Effector memory CD8-positive, alpha-beta T cell (primary cell): ENCODE data around the gene RRBP1.

Source experiments
- ATAC-seq: fragments of 150-1000 bp; cut with Tn5 transposase; replicated peaks from 2 replicates; pipeline ENCODE4 v1.10.0; 2021; ENCODE audit warnings: mild to moderate bottlenecking, moderate library complexity
- DNase-seq, 3 experiments: peaks; one replicate each; pipeline ENCODE4 v3.0.0; 2021
- H3K27ac Mint-ChIP-seq, 2 donors: one replicate each; pipeline ENCODE4 v1.8.0; 2022; ENCODE audit warnings: mild to moderate bottlenecking in 2 of 2, mixed read lengths in 2 of 2, moderate library complexity in 2 of 2
- H3K27me3 Mint-ChIP-seq, 2 donors: one replicate each; pipeline ENCODE4 v1.8.0; 2022; ENCODE audit warnings: mixed read lengths in 2 of 2
- H3K36me3 Mint-ChIP-seq: one replicate; pipeline ENCODE4 v1.8.0; 2022; ENCODE audit warnings: mild to moderate bottlenecking, moderate library complexity, mixed read lengths; ENCODE audit not compliant: insufficient read depth
- H3K4me1 Mint-ChIP-seq, 2 donors: one replicate each; pipeline ENCODE4 v1.8.0; 2022; ENCODE audit warnings: low read depth in 2 of 2, mixed read lengths in 2 of 2
- H3K4me3 Mint-ChIP-seq, 2 donors: one replicate each; pipeline ENCODE4 v1.8.0; 2022; ENCODE audit warnings: mild to moderate bottlenecking in 2 of 2, mixed read lengths in 2 of 2, moderate library complexity in 2 of 2
- H3K9me3 Mint-ChIP-seq, 2 donors: one replicate each; pipeline ENCODE4 v1.8.0; 2022; ENCODE audit warnings: mixed read lengths in 2 of 2

RRBP1 gene

GRCh38 chr20:17651129-17651759 is 30.8 kb downstream of the RRBP1 start:
- no peaks in the 10 kb centered on the region for H3K36me3 Mint-ChIP-seq
- H3K4me3 Mint-ChIP-seq: no peak overlapping the region
- DNase-seq (no peak), ATAC-seq (no peak)
- no peaks in the 10 kb centered on the region for H3K27me3 Mint-ChIP-seq
- H3K27ac Mint-ChIP-seq: no peak overlapping the region
- peaks cover 5 to 8% of the 10 kb centered on the region in 2 donors for H3K4me1 Mint-ChIP-seq
- no peaks in the 10 kb centered on the region for H3K9me3 Mint-ChIP-seq

GRCh38 chr20:17650301-17651128 is 31.5 kb downstream of the RRBP1 start:
- no peak overlapping the region for H3K27ac Mint-ChIP-seq
- no peak for DNase-seq
- no peaks in the 10 kb centered on the region for H3K9me3 Mint-ChIP-seq
- peaks cover 5 to 8% of the 10 kb centered on the region in 2 donors for H3K4me1 Mint-ChIP-seq
- H3K36me3 Mint-ChIP-seq: no peaks in the 10 kb centered on the region
- H3K4me3 Mint-ChIP-seq: no peak overlapping the region
- no peak for ATAC-seq
- no peaks in the 10 kb centered on the region for H3K27me3 Mint-ChIP-seq

GRCh38 chr20:17648791-17649730 is 33.0 kb downstream of the RRBP1 start:
- H3K27me3 Mint-ChIP-seq: no peaks in the 10 kb centered on the region
- peaks cover 0 to 11% of the 10 kb centered on the region in 2 donors for H3K4me1 Mint-ChIP-seq
- no peak for DNase-seq
- H3K9me3 Mint-ChIP-seq: no peaks in the 10 kb centered on the region
- H3K4me3 Mint-ChIP-seq: no peak overlapping the region
- ATAC-seq: no peak
- no peaks in the 10 kb centered on the region for H3K36me3 Mint-ChIP-seq
- H3K27ac Mint-ChIP-seq: no peak overlapping the region

- Mint-ChIP-seq H3K4me1 (peaks cover 0 to 11% of the 10 kb centered on the region in 2 donors), H3K27ac (no peak overlapping the region), H3K9me3 (no peaks in the 10 kb centered on the region), H3K36me3 (no peaks in the 10 kb centered on the region), H3K4me3 (no peak overlapping the region), H3K27me3 (no peaks in the 10 kb centered on the region)
- no peak for DNase-seq
- ATAC-seq: no peak
These were observed 33.8 kb downstream of the RRBP1 start for GRCh38 chr20:17648315-17648646.

- no peak overlapping the region for H3K4me3 Mint-ChIP-seq
- H3K27me3 Mint-ChIP-seq: no peaks in the 10 kb centered on the region
- ATAC-seq (no peak), DNase-seq (no peak)
- H3K4me1 Mint-ChIP-seq: peaks cover 0 to 11% of the 10 kb centered on the region in 2 donors
- H3K27ac Mint-ChIP-seq: no peak overlapping the region
- no peaks in the 10 kb centered on the region for H3K9me3 Mint-ChIP-seq
- no peaks in the 10 kb centered on the region for H3K36me3 Mint-ChIP-seq
These were observed 34.4 kb downstream of the RRBP1 start for GRCh38 chr20:17647391-17648314.

- no peaks in the 10 kb centered on the region for H3K36me3 Mint-ChIP-seq
- no peaks in the 10 kb centered on the region for H3K27me3 Mint-ChIP-seq
- ATAC-seq: no peak
- peaks cover 0 to 9% of the 10 kb centered on the region in 2 donors for H3K4me1 Mint-ChIP-seq
- H3K4me3 Mint-ChIP-seq: no peak overlapping the region
- H3K9me3 Mint-ChIP-seq: no peaks in the 10 kb centered on the region
- H3K27ac Mint-ChIP-seq: peak overlapping the region; percentile 58 to 79
- DNase-seq: no peak
These were observed 35.1 kb downstream of the RRBP1 start for GRCh38 chr20:17646961-17647301.

GRCh38 chr20:17646209-17646960 is 35.7 kb downstream of the RRBP1 start:
- peak overlapping the region; percentile 58 to 79 for H3K27ac Mint-ChIP-seq
- no peaks in the 10 kb centered on the region for H3K9me3 Mint-ChIP-seq
- no peak for ATAC-seq
- H3K4me1 Mint-ChIP-seq: peaks cover 0 to 9% of the 10 kb centered on the region in 2 donors
- no peaks in the 10 kb centered on the region for H3K27me3 Mint-ChIP-seq
- H3K4me3 Mint-ChIP-seq: no peak overlapping the region
- H3K36me3 Mint-ChIP-seq: no peaks in the 10 kb centered on the region
- DNase-seq: no peak

GRCh38 chr20:17645546-17646208 is 36.4 kb downstream of the RRBP1 start:
- no peak for DNase-seq
- no peak for ATAC-seq
- Mint-ChIP-seq H3K36me3 (no peaks in the 10 kb centered on the region), H3K27me3 (no peaks in the 10 kb centered on the region), H3K4me1 (peaks cover 0 to 9% of the 10 kb centered on the region in 2 donors), H3K4me3 (no peak overlapping the region), H3K27ac (no peak overlapping the region), H3K9me3 (no peaks in the 10 kb centered on the region)

GRCh38 chr20:17645010-17645409 is 37.0 kb downstream of the RRBP1 start:
- ATAC-seq (no peak), DNase-seq (no peak)
- no peaks in the 10 kb centered on the region for H3K9me3 Mint-ChIP-seq
- no peak overlapping the region for H3K27ac Mint-ChIP-seq
- H3K27me3 Mint-ChIP-seq: no peaks in the 10 kb centered on the region
- peaks cover under 1% of the 10 kb centered on the region for H3K36me3 Mint-ChIP-seq
- peaks cover 0 to 9% of the 10 kb centered on the region in 2 donors for H3K4me1 Mint-ChIP-seq
- H3K4me3 Mint-ChIP-seq: no peak overlapping the region

GRCh38 chr20:17644451-17644850 is 37.6 kb downstream of the RRBP1 start:
- DNase-seq (no peak), ATAC-seq (no peak)
- Mint-ChIP-seq H3K27ac (no peak overlapping the region), H3K4me1 (peaks cover 0 to 9% of the 10 kb centered on the region in 2 donors), H3K9me3 (no peaks in the 10 kb centered on the region), H3K4me3 (no peak overlapping the region), H3K27me3 (no peaks in the 10 kb centered on the region), H3K36me3 (peaks cover 6% of the 10 kb centered on the region)

- Mint-ChIP-seq H3K4me1 (peaks cover 0 to 9% of the 10 kb centered on the region in 2 donors), H3K27me3 (no peaks in the 10 kb centered on the region), H3K36me3 (peaks cover 7% of the 10 kb centered on the region), H3K4me3 (no peak overlapping the region), H3K9me3 (no peaks in the 10 kb centered on the region), H3K27ac (peak overlapping the region; percentile 28 to 69)
- DNase-seq (no peak), ATAC-seq (no peak)
These were observed 38.4 kb downstream of the RRBP1 start for GRCh38 chr20:17643531-17644188.
